T-cell (primary cell): Measurements from ENCODE around the gene SYNE1. TPM values are rescaled to one million over a fixed set of nuclear protein-coding genes. Genes with fewer than 3 reads are reported as not detected.

ENCODE experiments used
- ATAC-seq, 4 experiments: fragments of 200-7000 bp in 3 of 4; fragments of 150-1000 bp in 1 of 4; cut with Tn5 transposase; replicated peaks in 1 of 4; 1 replicate in 3 of 4; 2 replicates in 1 of 4; pipeline ENCODE4 v1.10.0; 2021; ENCODE audit warnings: moderate library complexity in 3 of 4, mild to moderate bottlenecking in 2 of 4, moderate number of reproducible peaks in 1 of 4
- CTCF ChIA-PET, 2 donors: fragments of 300-600 bp; sonication (Branson Sonifier 250); formaldehyde crosslinking; loops; one replicate each; lab custom pipeline; 2022; ENCODE audit warnings: antibody characterized with exemption in 2 of 2; lab: Charles Lee
- POLR2A ChIA-PET, 2 donors: fragments of 300-600 bp; sonication (Branson Sonifier 250); formaldehyde crosslinking; loops; one replicate each; lab custom pipeline; 2022; ENCODE audit warnings: antibody characterized with exemption in 2 of 2; lab: Charles Lee
- DNase-seq, 35 experiments: peaks; one replicate each; pipeline versions ENCODE4 v3.0.0 to v3.0.0-alpha.2; 2013 to 2023
- H3K27ac ChIP-seq: one replicate; pipeline ENCODE4 v1.5.1; 2013; ENCODE audit warnings: low read length
- H3K27me3 ChIP-seq, 2 experiments: replicated peaks in 1 of 2; 1 replicate in 1 of 2; 2 replicates in 1 of 2; pipeline versions ENCODE4 v1.6.1 to v1.7.0; 2013; ENCODE audit warnings: low read length in 1 of 2, mixed read lengths in 1 of 2; ENCODE audit not compliant: control insufficient read depth in 2 of 2, insufficient read depth in 2 of 2; ENCODE audit errors: extremely low read depth in 1 of 2
- H3K36me3 ChIP-seq, 2 donors: 1 replicate in 1 of 2; 2 replicates in 1 of 2; pipeline versions ENCODE4 v1.6.1 to v1.7.0; 2013; ENCODE audit warnings: low read length in 1 of 2; ENCODE audit not compliant: control insufficient read depth in 2 of 2, insufficient read depth in 1 of 2; ENCODE audit errors: extremely low read depth in 1 of 2
- H3K4me1 ChIP-seq, 2 experiments: 1 replicate in 1 of 2; 2 replicates in 1 of 2; pipeline versions ENCODE4 v1.6.1 to v1.7.0; 2013; ENCODE audit warnings: low read length in 2 of 2, mixed read lengths in 1 of 2; ENCODE audit not compliant: insufficient read depth in 2 of 2, control insufficient read depth in 1 of 2; ENCODE audit errors: extremely low read depth in 1 of 2
- H3K4me3 ChIP-seq, 2 donors: 1 replicate in 1 of 2; 2 replicates in 1 of 2; pipeline versions ENCODE4 v1.5.1 to v1.7.0; 2013; ENCODE audit warnings: mild to moderate bottlenecking in 2 of 2, low read length in 1 of 2, moderate library complexity in 1 of 2; ENCODE audit not compliant: control insufficient read depth in 1 of 2; ENCODE audit errors: extremely low read depth in 1 of 2
- H3K9me3 ChIP-seq: 2 replicates; pipeline ENCODE4 v1.7.0; 2013
- H3K27ac Mint-ChIP-seq, 2 donors: one replicate each; pipeline ENCODE4 v1.8.0; 2020 to 2021; ENCODE audit warnings: mild to moderate bottlenecking in 2 of 2, mixed read lengths in 2 of 2
- H3K27me3 Mint-ChIP-seq, 2 donors: one replicate each; pipeline ENCODE4 v1.8.0; 2021 to 2022; ENCODE audit warnings: mixed read lengths in 2 of 2
- H3K36me3 Mint-ChIP-seq: one replicate; pipeline ENCODE4 v1.8.0; 2021; ENCODE audit warnings: mixed read lengths
- H3K4me1 Mint-ChIP-seq, 3 donors: one replicate each; pipeline ENCODE4 v1.8.0; 2020 to 2022; ENCODE audit warnings: mixed read lengths in 3 of 3, mild to moderate bottlenecking in 1 of 3
- H3K4me3 Mint-ChIP-seq, 3 donors: one replicate each; pipeline ENCODE4 v1.8.0; 2020 to 2022; ENCODE audit warnings: mild to moderate bottlenecking in 3 of 3, mixed read lengths in 3 of 3, moderate library complexity in 3 of 3
- H3K9me3 Mint-ChIP-seq, 3 donors: one replicate each; pipeline ENCODE4 v1.8.0; 2020 to 2022; ENCODE audit warnings: mixed read lengths in 3 of 3
- WGBS: methylation state at CpG from one replicate; pipeline ENCODE4 v1.1.5; 2013; ENCODE audit warnings: missing lambda C conversion rate; ENCODE audit not compliant: insufficient coverage; 5-methylcytosine and 5-hydroxymethylcytosine counted together
- total RNA-seq, 35 experiments: library from RNA in 6 of 35; stranded (reverse) in 6 of 35; fragments of 120-200 nt in 1 of 35; gene quantifications; one replicate each; pipeline versions ENCODE4 v1.2.1 to v1.2.4 and lab custom pipeline; 2013 to 2026

SYNE1 gene
- total RNA-seq, 5 donors from 2014 or later (not counting 1 experiment from before 2014, with no cell fraction given): 174 to 235 (median 192) TPM

DNA sequence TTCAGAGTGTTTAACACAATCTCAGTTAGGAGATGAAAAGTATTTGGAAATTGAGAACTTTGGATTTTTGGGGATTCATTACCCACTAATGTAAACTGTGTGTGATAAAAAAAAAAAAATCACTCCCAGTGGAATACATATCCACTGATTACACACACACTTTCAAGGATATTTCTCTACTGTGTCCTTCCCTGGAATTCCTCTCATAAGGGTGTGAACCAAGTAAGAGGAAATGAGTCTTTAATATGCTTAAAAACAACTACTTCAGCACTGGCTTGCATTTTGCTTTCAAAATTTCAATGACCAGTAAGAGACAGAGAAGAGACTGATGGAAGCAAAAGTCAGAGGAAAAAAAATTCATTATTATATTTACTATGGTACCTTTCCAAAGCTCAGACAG, 36.1 kb upstream of the SYNE1 start:
- Histone ChIP-seq H3K27ac (no peak overlapping the region), H3K27me3 (no peaks in the 10 kb centered on the region), H3K9me3 (no peaks in the 10 kb centered on the region), H3K4me1 (no peaks in the 10 kb centered on the region), H3K36me3 (no peaks in the 10 kb centered on the region), H3K4me3 (no peak overlapping the region)
- POLR2A ChIA-PET: no interaction called here
- Mint-ChIP-seq H3K27me3 (peaks cover 3 to 9% of the 10 kb centered on the region in 2 donors), H3K4me3 (no peak overlapping the region), H3K27ac (no peak overlapping the region), H3K9me3 (no peaks in the 10 kb centered on the region), H3K36me3 (no peaks in the 10 kb centered on the region), H3K4me1 (no peaks in the 10 kb centered on the region)
- DNase-seq (no peak), ATAC-seq (no peak)
- CTCF ChIA-PET: interaction anchor here in 1 of 2 donors (0.7 kb wide), 1 partner anchor 924 kb away, joined by 3 read pairs; no protein-coding TSS in a partner anchor

GRCh38 chr6:152671171-152671570, 34.0 kb upstream of the SYNE1 start:
- Mint-ChIP-seq H3K4me3 (no peak overlapping the region), H3K9me3 (no peaks in the 10 kb centered on the region), H3K4me1 (no peaks in the 10 kb centered on the region), H3K27ac (no peak overlapping the region), H3K36me3 (no peaks in the 10 kb centered on the region), H3K27me3 (peaks cover 3 to 5% of the 10 kb centered on the region in 2 donors)
- no peak for DNase-seq
- no peak for ATAC-seq
- no peak overlapping the region for H3K27ac ChIP-seq
- no peaks in the 10 kb centered on the region for H3K9me3 ChIP-seq
- H3K4me3 ChIP-seq: no peak overlapping the region
- POLR2A ChIA-PET: no interaction called here
- WGBS: no CpG with 5 or more reads among the region's 4 CpGs
- no peaks in the 10 kb centered on the region for H3K4me1 ChIP-seq
- CTCF ChIA-PET: interaction anchor here (0.6 to 0.8 kb wide), 2 partner anchors 184 to 1123 kb away, joined by 3 to 5 read pairs; no protein-coding TSS in a partner anchor
- H3K36me3 ChIP-seq: no peaks in the 10 kb centered on the region
- no peaks in the 10 kb centered on the region for H3K27me3 ChIP-seq

DNA sequence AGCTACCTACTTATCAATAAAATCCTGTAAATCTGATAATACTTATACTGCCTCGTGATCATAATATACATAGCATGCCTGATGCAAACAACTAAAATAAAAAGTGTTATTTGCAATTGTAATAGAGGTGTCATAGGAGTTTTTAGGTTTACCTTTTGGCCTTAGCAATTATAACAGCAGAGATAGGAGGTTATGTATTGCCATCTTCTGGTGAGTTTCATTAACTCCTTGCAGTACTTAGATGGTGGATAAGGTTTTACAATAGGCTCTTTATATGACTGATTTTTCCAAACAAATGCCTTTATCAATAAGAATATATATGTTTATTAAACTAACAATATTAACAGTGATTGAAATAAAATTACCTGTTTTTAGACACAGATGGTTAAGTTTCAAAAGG, 32.7 kb upstream of the SYNE1 start:
- Mint-ChIP-seq H3K36me3 (no peaks in the 10 kb centered on the region), H3K4me3 (no peak overlapping the region), H3K4me1 (no peaks in the 10 kb centered on the region), H3K9me3 (no peaks in the 10 kb centered on the region), H3K27ac (no peak overlapping the region), H3K27me3 (peaks cover 1 to 3% of the 10 kb centered on the region in 2 donors)
- no peaks in the 10 kb centered on the region for H3K27me3 ChIP-seq
- no peaks in the 10 kb centered on the region for H3K36me3 ChIP-seq
- no peaks in the 10 kb centered on the region for H3K4me1 ChIP-seq
- H3K9me3 ChIP-seq: no peaks in the 10 kb centered on the region
- no peak overlapping the region for H3K27ac ChIP-seq
- ATAC-seq (no peak), DNase-seq (peak in 1 of 35 experiments; percentile 33)
- no CpG with 5 or more reads among the region's 1 CpG for WGBS
- H3K4me3 ChIP-seq: no peak overlapping the region
- POLR2A ChIA-PET: interaction anchor here in 1 of 2 donors (0.6 kb wide), 1 partner anchor 436 kb away, joined by 3 read pairs; no protein-coding TSS in a partner anchor
- CTCF ChIA-PET: interaction anchor here in 1 of 2 donors (0.5 to 0.6 kb wide), 2 partner anchors 206 to 456 kb away, joined by 3 to 4 read pairs; no protein-coding TSS in a partner anchor

GRCh38 chr6:152661776-152662175, 24.6 kb upstream of the SYNE1 start:
- H3K27ac Mint-ChIP-seq: no peak overlapping the region
- no peaks in the 10 kb centered on the region for H3K9me3 Mint-ChIP-seq
- no peak for ATAC-seq
- POLR2A ChIA-PET: no interaction called here
- no CpG with 5 or more reads among the region's 3 CpGs for whole genome bisulfite sequencing
- H3K4me3 ChIP-seq: no peak overlapping the region
- H3K36me3 Mint-ChIP-seq: no peaks in the 10 kb centered on the region
- no peak overlapping the region for H3K27ac ChIP-seq
- H3K4me1 Mint-ChIP-seq: no peaks in the 10 kb centered on the region
- H3K27me3 ChIP-seq: no peaks in the 10 kb centered on the region
- no peaks in the 10 kb centered on the region for H3K36me3 ChIP-seq
- peaks cover 1 to 3% of the 10 kb centered on the region in 2 donors for H3K27me3 Mint-ChIP-seq
- CTCF ChIA-PET: no interaction called here
- no peak for DNase-seq
- H3K4me3 Mint-ChIP-seq: no peak overlapping the region
- H3K9me3 ChIP-seq: no peaks in the 10 kb centered on the region
- H3K4me1 ChIP-seq: no peaks in the 10 kb centered on the region

GRCh38 chr6:152651986-152652385, 14.8 kb upstream of the SYNE1 start:
- Histone ChIP-seq H3K4me3 (no peak overlapping the region), H3K4me1 (no peaks in the 10 kb centered on the region), H3K27me3 (no peaks in the 10 kb centered on the region), H3K9me3 (no peaks in the 10 kb centered on the region), H3K27ac (no peak overlapping the region), H3K36me3 (no peaks in the 10 kb centered on the region)
- H3K4me1 Mint-ChIP-seq: no peaks in the 10 kb centered on the region
- H3K36me3 Mint-ChIP-seq: no peaks in the 10 kb centered on the region
- no peak overlapping the region for H3K4me3 Mint-ChIP-seq
- CTCF ChIA-PET: no interaction called here
- ATAC-seq (no peak), DNase-seq (no peak)
- peaks cover 0 to 5% (median 0%) of the 10 kb centered on the region in 3 donors for H3K9me3 Mint-ChIP-seq
- WGBS: 67% methylated on average over 3 of the region's 3 CpGs
- POLR2A ChIA-PET: no interaction called here
- H3K27me3 Mint-ChIP-seq: peaks cover 10% of the 10 kb centered on the region in 2 donors
- no peak overlapping the region for H3K27ac Mint-ChIP-seq

- DNase-seq (no peak), ATAC-seq (no peak)
- Mint-ChIP-seq H3K27me3 (peaks cover 10 to 13% of the 10 kb centered on the region in 2 donors), H3K27ac (no peak overlapping the region), H3K36me3 (no peaks in the 10 kb centered on the region), H3K4me3 (no peak overlapping the region), H3K4me1 (no peaks in the 10 kb centered on the region), H3K9me3 (peaks cover 0 to 5% (median 0%) of the 10 kb centered on the region in 3 donors)
- H3K27ac ChIP-seq: no peak overlapping the region
- 80% methylated on average over 1 of the region's 2 CpGs for WGBS
- no peaks in the 10 kb centered on the region for H3K36me3 ChIP-seq
- H3K27me3 ChIP-seq: no peaks in the 10 kb centered on the region
- no peak overlapping the region for H3K4me3 ChIP-seq
- no peaks in the 10 kb centered on the region for H3K4me1 ChIP-seq
- no peaks in the 10 kb centered on the region for H3K9me3 ChIP-seq
- ChIA-PET CTCF (interaction anchor here in 1 of 2 donors (0.8 kb wide), 1 partner anchor 9 kb away, joined by 4 read pairs; no protein-coding TSS in a partner anchor), POLR2A (interaction anchor here in 1 of 2 donors (0.6 kb wide), 1 partner anchor 39 kb away, joined by 5 read pairs; no protein-coding TSS in a partner anchor)
These were observed 10.9 kb upstream of the SYNE1 start for GRCh38 chr6:152648105-152648504.
